ENCODE measurements around the gene ATP5F1A.

ATP5F1A gene

DNA sequence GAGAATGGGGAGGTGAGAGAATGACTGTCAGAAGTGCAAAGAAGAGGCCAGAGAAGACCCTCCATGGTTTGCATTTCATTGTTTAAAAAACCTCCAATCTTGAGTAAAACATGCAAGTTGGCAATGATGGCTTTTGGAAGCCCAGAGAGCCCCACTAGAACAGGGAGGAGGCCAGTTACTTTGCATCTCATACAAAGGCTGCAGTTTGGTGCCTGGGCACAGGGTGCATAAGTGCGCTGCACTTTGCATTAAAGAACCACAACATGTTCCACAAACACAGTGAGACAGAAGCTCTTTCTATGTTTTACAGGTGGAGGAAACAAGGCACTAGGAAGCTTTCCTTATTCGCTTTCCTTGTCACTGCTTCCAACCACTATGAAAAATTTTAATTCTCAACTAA is 51.4 kb downstream of the ATP5F1A start:
- no peak for DNase-seq
- no peaks in the 10 kb centered on the region for H3K9me3 ChIP-seq
- no peaks in the 10 kb centered on the region for H3K27me3 ChIP-seq
- no peak overlapping the region for H3K4me3 ChIP-seq (ENCODE audit: low read depth, low read length)
- H3K4me1 ChIP-seq = no peaks in the 10 kb centered on the region
- TF ChIP-seq, protein P1, sequence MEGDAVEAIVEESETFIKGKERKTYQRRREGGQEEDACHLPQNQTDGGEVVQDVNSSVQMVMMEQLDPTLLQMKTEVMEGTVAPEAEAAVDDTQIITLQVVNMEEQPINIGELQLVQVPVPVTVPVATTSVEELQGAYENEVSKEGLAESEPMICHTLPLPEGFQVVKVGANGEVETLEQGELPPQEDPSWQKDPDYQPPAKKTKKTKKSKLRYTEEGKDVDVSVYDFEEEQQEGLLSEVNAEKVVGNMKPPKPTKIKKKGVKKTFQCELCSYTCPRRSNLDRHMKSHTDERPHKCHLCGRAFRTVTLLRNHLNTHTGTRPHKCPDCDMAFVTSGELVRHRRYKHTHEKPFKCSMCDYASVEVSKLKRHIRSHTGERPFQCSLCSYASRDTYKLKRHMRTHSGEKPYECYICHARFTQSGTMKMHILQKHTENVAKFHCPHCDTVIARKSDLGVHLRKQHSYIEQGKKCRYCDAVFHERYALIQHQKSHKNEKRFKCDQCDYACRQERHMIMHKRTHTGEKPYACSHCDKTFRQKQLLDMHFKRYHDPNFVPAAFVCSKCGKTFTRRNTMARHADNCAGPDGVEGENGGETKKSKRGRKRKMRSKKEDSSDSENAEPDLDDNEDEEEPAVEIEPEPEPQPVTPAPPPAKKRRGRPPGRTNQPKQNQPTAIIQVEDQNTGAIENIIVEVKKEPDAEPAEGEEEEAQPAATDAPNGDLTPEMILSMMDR (IDR thresholded peaks at IDR 0.05; ENCODE audit: low read depth, low read length) = no peak
- no peaks in the 10 kb centered on the region for H3K36me3 ChIP-seq

DNA sequence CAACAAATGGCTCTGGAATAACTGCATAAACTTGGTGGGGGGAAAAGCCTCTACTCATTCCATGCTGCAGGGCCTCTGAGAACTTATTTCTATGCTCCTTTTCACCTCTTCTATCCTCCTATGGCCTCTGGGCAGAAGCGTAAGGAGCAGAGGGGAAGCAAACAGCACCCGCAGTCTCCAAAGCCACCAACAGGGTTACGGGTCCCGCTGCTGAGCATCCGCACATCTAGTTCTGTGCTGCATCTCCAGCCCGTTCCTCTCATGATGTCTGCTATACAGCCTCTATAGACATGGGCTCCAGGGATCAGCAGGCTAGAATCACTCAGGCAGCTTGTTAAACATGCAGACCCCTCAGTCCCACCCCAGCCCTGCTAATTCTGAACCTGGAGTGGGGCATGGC is 52.0 kb downstream of the ATP5F1A start:
- no peaks in the 10 kb centered on the region for H3K9me3 ChIP-seq
- no peaks in the 10 kb centered on the region for H3K36me3 ChIP-seq
- no peak for DNase-seq
- H3K4me3 ChIP-seq (ENCODE audit: low read depth, low read length) = no peak overlapping the region
- H3K4me1 ChIP-seq = no peaks in the 10 kb centered on the region
- H3K27me3 ChIP-seq = no peaks in the 10 kb centered on the region
- TF ChIP-seq, protein P1 (IDR thresholded peaks at IDR 0.05; ENCODE audit: low read depth, low read length) = no peak

DNA sequence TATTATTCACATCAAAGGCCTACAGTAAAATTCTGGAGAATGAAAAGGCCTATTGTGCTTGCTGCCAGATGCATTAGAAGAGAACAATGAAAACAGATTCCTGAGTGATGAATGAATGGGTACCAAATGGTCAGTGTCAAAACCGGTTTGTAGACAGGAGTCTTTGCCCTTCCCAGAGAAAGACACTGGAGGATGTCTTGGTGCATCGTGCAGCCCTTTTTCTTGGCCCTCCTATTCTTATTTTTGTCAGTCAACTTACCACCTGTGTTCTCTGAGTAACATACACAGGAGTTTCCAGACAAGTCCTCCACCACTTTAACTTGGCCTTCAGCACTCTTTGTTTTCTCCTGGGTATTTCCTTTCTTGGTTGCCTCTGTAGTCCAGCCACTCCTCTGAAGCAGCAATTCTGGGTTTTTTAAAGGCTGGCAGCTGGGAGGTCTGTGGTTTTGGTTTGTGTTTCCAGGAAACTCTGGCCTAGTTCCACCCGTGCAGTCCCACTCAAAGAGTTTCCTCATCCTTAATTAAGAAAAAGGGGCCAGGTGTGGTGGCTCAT is 55.4 kb downstream of the ATP5F1A start:
- no peaks in the 10 kb centered on the region for H3K27me3 ChIP-seq
- no peak overlapping the region for H3K4me3 ChIP-seq (ENCODE audit: low read depth, low read length)
- H3K4me1 ChIP-seq = no peaks in the 10 kb centered on the region
- DNase-seq = no peak
- H3K9me3 ChIP-seq = no peaks in the 10 kb centered on the region
- H3K36me3 ChIP-seq = no peaks in the 10 kb centered on the region
- TF ChIP-seq, protein P1 (IDR thresholded peaks at IDR 0.05; ENCODE audit: low read depth, low read length) = no peak

DNA sequence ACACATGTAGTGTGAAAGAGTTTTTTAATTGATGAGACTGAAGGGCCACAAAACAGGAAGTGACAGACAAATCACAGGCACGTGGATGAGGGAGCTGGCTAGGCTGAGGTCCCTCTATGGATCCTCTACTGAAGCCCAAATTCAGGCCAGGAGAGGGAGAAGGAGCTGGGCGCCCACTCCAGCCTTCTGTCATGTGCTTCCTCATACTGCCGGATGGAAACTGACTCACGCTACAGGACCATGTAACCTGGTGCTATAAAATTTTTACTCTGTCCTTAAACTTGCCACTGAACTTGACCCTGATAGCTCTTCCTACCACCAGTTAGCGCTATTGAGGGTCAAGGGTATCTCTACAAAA is 57.4 kb downstream of the ATP5F1A start:
- Histone ChIP-seq H3K27me3 (no peaks in the 10 kb centered on the region), H3K4me3 (ENCODE audit: low read depth, low read length) (no peak overlapping the region), H3K9me3 (no peaks in the 10 kb centered on the region), H3K4me1 (no peaks in the 10 kb centered on the region), H3K36me3 (no peaks in the 10 kb centered on the region)
- DNase-seq = no peak
- TF ChIP-seq, protein P1 (IDR thresholded peaks at IDR 0.05; ENCODE audit: low read depth, low read length) = no peak

DNA sequence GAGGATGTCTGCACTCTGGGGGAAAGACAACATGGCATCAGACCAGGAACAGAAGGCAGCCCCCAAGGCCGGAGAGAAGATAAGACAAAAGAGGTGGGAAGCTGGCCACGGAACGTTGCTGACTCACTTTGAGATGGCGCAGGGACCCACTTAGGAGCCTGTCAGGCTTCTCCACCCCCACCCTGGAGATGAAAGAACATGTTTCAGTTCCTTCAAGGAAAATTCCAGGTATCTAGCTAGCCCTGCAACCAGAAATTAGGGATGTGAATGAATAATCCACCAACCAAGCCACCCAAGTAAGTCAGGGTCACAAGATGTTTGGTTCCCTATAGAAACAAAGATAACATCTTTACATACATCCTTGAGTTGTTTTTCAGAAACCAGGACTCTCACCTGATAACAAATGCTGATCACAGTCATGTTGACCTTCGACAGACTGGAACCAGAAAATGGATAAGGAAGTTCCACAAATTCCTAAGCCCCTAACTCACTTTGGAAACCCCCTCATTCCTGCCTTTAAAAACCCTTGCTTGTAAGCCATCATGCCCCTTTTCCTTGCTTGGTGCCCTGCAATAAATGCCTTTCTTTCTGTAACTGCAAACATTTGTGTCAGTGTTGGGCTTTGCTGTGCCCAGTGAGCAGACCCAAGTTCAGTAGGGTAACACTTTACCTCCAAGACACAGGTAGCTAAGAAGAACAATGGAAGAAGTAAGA is 57.9 kb downstream of the ATP5F1A start:
- no peaks in the 10 kb centered on the region for H3K36me3 ChIP-seq
- TF ChIP-seq, protein P1 (IDR thresholded peaks at IDR 0.05; ENCODE audit: low read depth, low read length) = no peak
- H3K27me3 ChIP-seq = no peaks in the 10 kb centered on the region
- no peak overlapping the region for H3K4me3 ChIP-seq (ENCODE audit: low read depth, low read length)
- no peaks in the 10 kb centered on the region for H3K4me1 ChIP-seq
- DNase-seq = no peak
- no peaks in the 10 kb centered on the region for H3K9me3 ChIP-seq

DNA sequence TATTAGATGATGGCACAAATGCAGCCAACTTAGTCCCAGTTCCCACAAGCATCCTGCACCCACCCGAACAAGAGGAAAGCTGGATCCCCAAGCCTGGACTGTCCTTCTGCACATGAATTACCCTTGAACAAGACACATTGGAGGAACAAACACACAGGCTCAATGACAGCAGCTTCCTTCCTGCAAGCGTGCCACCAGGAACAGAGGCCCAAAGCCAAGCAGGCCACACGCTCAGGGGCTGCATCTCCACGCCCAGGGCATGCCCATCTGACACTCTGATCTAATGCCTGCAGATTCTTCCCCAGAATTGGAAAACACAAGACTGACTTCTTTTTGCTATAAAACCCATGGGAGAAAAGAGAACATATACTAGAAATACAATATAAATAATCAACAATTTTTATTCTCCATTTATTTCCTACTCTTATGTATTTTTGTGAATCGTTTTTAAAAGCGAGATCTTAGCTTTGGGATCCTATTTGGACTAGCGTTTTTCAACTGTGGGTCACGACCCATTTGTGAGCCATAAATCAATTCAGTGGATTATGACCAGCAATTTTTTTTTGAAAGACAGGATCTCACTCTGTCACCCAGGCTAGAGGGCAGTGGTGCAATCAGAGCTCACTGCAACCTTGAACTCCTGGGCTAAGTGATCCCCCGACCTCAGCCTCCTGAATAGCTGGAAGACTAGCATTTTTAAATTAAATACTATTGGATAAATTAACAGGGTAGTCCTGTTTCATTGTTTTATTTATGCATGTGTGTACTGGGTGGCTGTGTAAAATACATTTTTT is 60.4 kb downstream of the ATP5F1A start:
- Histone ChIP-seq H3K9me3 (no peaks in the 10 kb centered on the region), H3K4me3 (ENCODE audit: low read depth, low read length) (no peak overlapping the region)

More for the DNA sequence above, 60.4 kb downstream of the ATP5F1A start:
- H3K27me3 ChIP-seq = no peaks in the 10 kb centered on the region
- no peak for DNase-seq
- TF ChIP-seq, protein P1 (IDR thresholded peaks at IDR 0.05; ENCODE audit: low read depth, low read length) = no peak
- no peaks in the 10 kb centered on the region for H3K4me1 ChIP-seq
- no peaks in the 10 kb centered on the region for H3K36me3 ChIP-seq
